Measurements from ENCODE around the gene ZNF606.

The ZNF606 gene

DNA sequence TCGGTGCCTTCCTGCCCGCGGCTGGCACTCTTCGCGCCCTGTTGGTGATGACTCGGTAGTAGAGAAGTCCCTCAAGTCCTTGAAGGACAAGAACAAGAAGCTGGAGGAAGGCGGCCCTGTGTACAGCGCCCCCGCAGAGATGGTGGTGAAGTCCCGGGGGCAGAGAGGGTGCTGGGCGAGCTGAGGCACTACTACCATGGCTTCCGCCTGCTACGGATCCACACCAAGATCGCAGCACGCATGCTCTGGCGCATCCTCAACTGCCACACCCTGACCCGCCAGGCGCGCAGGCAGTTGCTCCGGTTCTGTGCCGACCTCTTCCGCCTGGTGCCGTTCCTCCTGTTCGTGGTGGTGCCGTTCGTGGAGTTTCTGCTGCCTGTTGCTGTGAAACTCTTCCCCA lies 42.3 kb upstream of the ZNF606 start:
- TF ChIP-seq, protein P1, sequence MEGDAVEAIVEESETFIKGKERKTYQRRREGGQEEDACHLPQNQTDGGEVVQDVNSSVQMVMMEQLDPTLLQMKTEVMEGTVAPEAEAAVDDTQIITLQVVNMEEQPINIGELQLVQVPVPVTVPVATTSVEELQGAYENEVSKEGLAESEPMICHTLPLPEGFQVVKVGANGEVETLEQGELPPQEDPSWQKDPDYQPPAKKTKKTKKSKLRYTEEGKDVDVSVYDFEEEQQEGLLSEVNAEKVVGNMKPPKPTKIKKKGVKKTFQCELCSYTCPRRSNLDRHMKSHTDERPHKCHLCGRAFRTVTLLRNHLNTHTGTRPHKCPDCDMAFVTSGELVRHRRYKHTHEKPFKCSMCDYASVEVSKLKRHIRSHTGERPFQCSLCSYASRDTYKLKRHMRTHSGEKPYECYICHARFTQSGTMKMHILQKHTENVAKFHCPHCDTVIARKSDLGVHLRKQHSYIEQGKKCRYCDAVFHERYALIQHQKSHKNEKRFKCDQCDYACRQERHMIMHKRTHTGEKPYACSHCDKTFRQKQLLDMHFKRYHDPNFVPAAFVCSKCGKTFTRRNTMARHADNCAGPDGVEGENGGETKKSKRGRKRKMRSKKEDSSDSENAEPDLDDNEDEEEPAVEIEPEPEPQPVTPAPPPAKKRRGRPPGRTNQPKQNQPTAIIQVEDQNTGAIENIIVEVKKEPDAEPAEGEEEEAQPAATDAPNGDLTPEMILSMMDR (IDR thresholded peaks at IDR 0.05), result no peak
- no peak overlapping the region for H3K4me3 ChIP-seq (ENCODE audit: low read depth in 1 of 2, low read length in 1 of 2)
- no peaks in the 10 kb centered on the region for H3K36me3 ChIP-seq
- H3K27ac ChIP-seq, result no peak overlapping the region
- H3K4me1 ChIP-seq (ENCODE audit: control insufficient read depth in 1 of 2, insufficient read depth in 1 of 2, low read depth in 1 of 2, low read length in 1 of 2), result no peaks in the 10 kb centered on the region
- H3K27me3 ChIP-seq, result peaks cover 8% of the 10 kb centered on the region
- H3K9me3 ChIP-seq, result peaks cover 20% of the 10 kb centered on the region

- H3K36me3 ChIP-seq, result no peaks in the 10 kb centered on the region
- peaks cover 20% of the 10 kb centered on the region for H3K9me3 ChIP-seq
- no peak overlapping the region for H3K4me3 ChIP-seq (ENCODE audit: low read depth in 1 of 2, low read length in 1 of 2)
- H3K27ac ChIP-seq, result no peak overlapping the region
- TF ChIP-seq, protein P1 (IDR thresholded peaks at IDR 0.05), result no peak
- H3K4me1 ChIP-seq (ENCODE audit: control insufficient read depth in 1 of 2, insufficient read depth in 1 of 2, low read depth in 1 of 2, low read length in 1 of 2), result no peaks in the 10 kb centered on the region
- H3K27me3 ChIP-seq, result peaks cover 8% of the 10 kb centered on the region
Measured at GRCh38 chr19:58044391-58044790, 41.8 kb upstream of the ZNF606 start.

DNA sequence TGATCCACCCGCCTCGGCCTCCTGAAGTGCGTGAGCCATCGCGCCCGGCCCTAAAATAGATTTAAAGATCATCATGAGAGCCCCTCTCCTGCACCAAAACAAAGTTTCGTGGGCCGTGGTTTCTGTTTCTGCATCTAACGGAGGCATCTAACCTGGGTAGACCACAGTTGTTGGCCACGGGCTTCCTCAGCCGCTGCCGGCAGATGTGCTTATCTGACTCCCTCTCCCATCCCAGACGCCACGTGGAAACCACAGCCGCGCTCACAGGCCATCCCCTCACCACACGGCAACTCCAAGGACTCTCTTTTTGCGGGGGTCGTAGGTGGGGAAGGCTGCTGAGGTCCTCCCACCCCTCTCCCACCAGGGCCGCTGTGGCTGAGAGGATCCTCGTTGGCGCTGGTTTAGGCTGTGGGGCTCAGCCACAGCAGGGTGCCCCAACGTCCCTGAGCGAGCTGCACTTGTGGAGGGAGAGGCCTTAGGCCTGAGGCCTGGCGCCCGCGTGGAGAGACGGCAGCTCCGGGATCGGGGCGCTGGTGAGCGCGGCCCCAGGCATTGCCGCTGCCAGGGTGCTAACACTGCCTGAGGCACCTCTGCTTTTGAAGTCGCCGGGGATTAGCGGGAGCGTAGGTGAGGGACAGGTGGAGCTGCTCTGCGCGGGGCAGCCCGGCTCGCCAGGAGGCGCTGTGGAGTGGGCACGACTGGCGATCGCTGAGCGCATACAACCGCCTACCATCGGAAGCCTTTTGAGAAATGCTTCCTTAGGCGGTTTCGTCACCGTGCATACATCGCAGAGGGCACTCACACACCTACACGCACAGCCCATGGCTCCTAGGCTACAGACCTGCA lies 40.1 kb upstream of the ZNF606 start:
- no peaks in the 10 kb centered on the region for H3K4me1 ChIP-seq (ENCODE audit: control insufficient read depth in 1 of 2, insufficient read depth in 1 of 2, low read depth in 1 of 2, low read length in 1 of 2)
- TF ChIP-seq, protein P1 (IDR thresholded peaks at IDR 0.05), result no peak
- peaks cover 19% of the 10 kb centered on the region for H3K27me3 ChIP-seq
- H3K4me3 ChIP-seq (ENCODE audit: low read depth in 1 of 2, low read length in 1 of 2), result no peak overlapping the region
- H3K27ac ChIP-seq, result no peak overlapping the region
- H3K9me3 ChIP-seq, result peaks cover 20% of the 10 kb centered on the region
- no peaks in the 10 kb centered on the region for H3K36me3 ChIP-seq

DNA sequence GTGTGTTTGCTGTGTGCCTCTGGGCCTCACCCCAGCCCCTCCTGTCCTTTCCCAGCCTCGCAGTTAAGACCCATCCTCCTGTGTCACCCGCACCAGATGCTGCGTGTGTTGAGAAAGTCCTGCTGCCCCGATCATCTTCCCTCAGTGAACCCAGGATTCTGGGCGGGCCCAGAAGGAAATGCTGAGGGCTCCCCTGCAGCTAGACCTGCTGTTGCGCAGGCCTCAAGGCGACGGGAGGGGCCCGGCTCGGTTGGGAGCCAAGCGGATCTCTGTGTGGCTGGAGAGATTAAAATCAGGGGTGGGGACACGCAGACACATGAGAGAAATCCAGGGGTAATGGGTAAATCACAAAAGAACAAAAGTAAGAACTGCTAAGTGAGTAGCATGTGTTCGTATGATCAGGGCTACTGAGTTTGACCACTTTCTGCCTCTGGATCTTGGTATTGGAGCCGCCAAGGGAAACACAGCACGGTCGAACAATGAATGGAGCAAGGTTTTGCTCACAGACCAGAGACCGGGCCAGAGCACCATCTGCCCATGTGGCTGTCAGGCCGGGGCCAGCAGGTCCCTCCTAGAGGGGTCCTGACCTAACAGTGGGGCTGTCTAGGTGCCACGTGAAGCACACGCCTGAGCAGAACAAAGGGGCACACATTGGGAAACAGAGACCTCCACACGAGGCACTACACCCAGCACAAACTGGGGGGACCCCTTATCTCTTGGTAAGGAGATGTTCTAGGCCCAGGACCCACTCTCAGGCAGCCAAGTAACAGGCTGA lies 38.3 kb upstream of the ZNF606 start:
- no peak overlapping the region for H3K4me3 ChIP-seq (ENCODE audit: low read depth in 1 of 2, low read length in 1 of 2)
- H3K27ac ChIP-seq, result no peak overlapping the region
- no peaks in the 10 kb centered on the region for H3K4me1 ChIP-seq (ENCODE audit: control insufficient read depth in 1 of 2, insufficient read depth in 1 of 2, low read depth in 1 of 2, low read length in 1 of 2)
- H3K27me3 ChIP-seq, result peaks cover 26% of the 10 kb centered on the region
- no peaks in the 10 kb centered on the region for H3K36me3 ChIP-seq
- TF ChIP-seq, protein P1 (IDR thresholded peaks at IDR 0.05), result no peak
- peaks cover 20% of the 10 kb centered on the region for H3K9me3 ChIP-seq

- Histone ChIP-seq H3K4me1 (ENCODE audit: control insufficient read depth in 1 of 2, insufficient read depth in 1 of 2, low read depth in 1 of 2, low read length in 1 of 2) (no peaks in the 10 kb centered on the region), H3K4me3 (ENCODE audit: low read depth in 1 of 2, low read length in 1 of 2) (no peak overlapping the region), H3K27me3 (peaks cover 45% of the 10 kb centered on the region), H3K9me3 (peaks cover 13% of the 10 kb centered on the region), H3K27ac (no peak overlapping the region), H3K36me3 (no peaks in the 10 kb centered on the region)
- TF ChIP-seq, protein P1 (IDR thresholded peaks at IDR 0.05), result no peak
Measured at GRCh38 chr19:58038688-58039204, 36.1 kb upstream of the ZNF606 start.

Measured in neutrophil (primary cell).